SK-N-SH treated with all-trans-retinoic acid at 6 μM for 48 hours (cell line): ENCODE results near the gene GRIA1.

Experiments
- ATAC-seq: fragments of 200-7000 bp; cut with Tn5 transposase; 3 replicates; pipeline ENCODE4 v1.9.1; 2020; ENCODE audit warnings: mild to moderate bottlenecking, moderate library complexity
- ARNTL ChIP-seq: fragments of 450-650 bp; formaldehyde crosslinking; IDR thresholded peaks from 2 replicates; pipeline ENCODE4 v1.5.0; 2020; ENCODE audit warnings: low read depth, mild to moderate bottlenecking, moderate library complexity, borderline replicate concordance
- BACH2 ChIP-seq: fragments of 250-450 bp; sonication (Bioruptor Pico); IDR thresholded peaks from 2 replicates; pipeline ENCODE4 v1.9.0; 2021; ENCODE audit warnings: mild to moderate bottlenecking, borderline replicate concordance
- CREB5 ChIP-seq: fragments of 250-450 bp; sonication (Bioruptor Pico); IDR thresholded peaks from 2 replicates; pipeline ENCODE4 v1.5.1; 2020; ENCODE audit warnings: low read depth, mild to moderate bottlenecking, moderate library complexity
- CSDC2 ChIP-seq: fragments of 250-450 bp; sonication (Bioruptor Pico); IDR thresholded peaks from 2 replicates; pipeline ENCODE4 v1.5.0; 2020; ENCODE audit warnings: mild to moderate bottlenecking, moderate library complexity
- CSRNP3 ChIP-seq: fragments of 250-450 bp; sonication (Bioruptor Pico); IDR thresholded peaks from 2 replicates; pipeline ENCODE4 v1.5.1; 2021; ENCODE audit warnings: mild to moderate bottlenecking, moderate library complexity
- ESRRG ChIP-seq: fragments of 250-450 bp; sonication (Bioruptor Pico); IDR thresholded peaks from 2 replicates; pipeline ENCODE4 v1.6.1; 2021; ENCODE audit warnings: mild to moderate bottlenecking
- GLIS3 ChIP-seq: fragments of 250-450 bp; sonication (Bioruptor Pico); IDR thresholded peaks from 2 replicates; pipeline ENCODE4 v1.5.0; 2020; ENCODE audit warnings: mild to moderate bottlenecking, moderate library complexity
- ISL1 ChIP-seq: fragments of 250-450 bp; sonication (Bioruptor Pico); IDR thresholded peaks from 2 replicates; pipeline ENCODE4 v2.1.2; 2022; ENCODE audit warnings: mild to moderate bottlenecking, moderate library complexity
- PATZ1 ChIP-seq: fragments of 250-450 bp; sonication (Bioruptor Pico); IDR thresholded peaks from 2 replicates; pipeline ENCODE4 v1.8.0; 2020; ENCODE audit warnings: mild to moderate bottlenecking, moderate library complexity, borderline replicate concordance
- RARB ChIP-seq: fragments of 250-450 bp; sonication (Bioruptor Pico); IDR thresholded peaks from 2 replicates; pipeline ENCODE4 v1.8.0; 2021; ENCODE audit warnings: mild to moderate bottlenecking, moderate library complexity
- SNAI2 ChIP-seq: fragments of 250-450 bp; sonication (Bioruptor Pico); IDR thresholded peaks from 2 replicates; pipeline ENCODE4 v1.5.0; 2020; ENCODE audit warnings: mild to moderate bottlenecking, moderate library complexity
- TCF4 ChIP-seq: fragments of 250-450 bp; sonication (Bioruptor Pico); IDR thresholded peaks from 2 replicates; pipeline ENCODE4 v1.8.0; 2021; ENCODE audit warnings: mild to moderate bottlenecking, moderate library complexity, borderline replicate concordance
- TOX ChIP-seq: fragments of 250-450 bp; sonication (Bioruptor Pico); IDR thresholded peaks from 2 replicates; pipeline ENCODE4 v1.8.0; 2021; ENCODE audit warnings: mild to moderate bottlenecking, moderate library complexity, borderline replicate concordance
- TSHZ2 ChIP-seq: fragments of 250-450 bp; sonication (Bioruptor Pico); IDR thresholded peaks from 2 replicates; pipeline ENCODE4 v1.5.0; 2020; ENCODE audit warnings: mild to moderate bottlenecking, moderate library complexity
- ZC3H10 ChIP-seq: fragments of 250-450 bp; sonication (Bioruptor Pico); IDR thresholded peaks from 2 replicates; pipeline ENCODE4 v1.5.1; 2021; ENCODE audit warnings: mild to moderate bottlenecking, moderate library complexity
- ZFP3 ChIP-seq: fragments of 250-450 bp; sonication (Bioruptor Pico); IDR thresholded peaks from 2 replicates; pipeline ENCODE4 v1.5.0; 2020; ENCODE audit warnings: mild to moderate bottlenecking, moderate library complexity
- ZFP30 ChIP-seq: fragments of 450-650 bp; formaldehyde crosslinking; IDR thresholded peaks from 2 replicates; pipeline ENCODE4 v1.5.0; 2022; ENCODE audit warnings: mild to moderate bottlenecking, moderate library complexity
- ZNF565 ChIP-seq: fragments of 450-650 bp; formaldehyde crosslinking; conservative IDR thresholded peaks from 2 replicates; pipeline ENCODE4 v1.5.0; 2020; ENCODE audit warnings: low read depth, mild to moderate bottlenecking, moderate library complexity
- ZNF70 ChIP-seq: fragments of 450-650 bp; formaldehyde crosslinking; IDR thresholded peaks from 2 replicates; pipeline ENCODE4 v1.5.0; 2020; ENCODE audit warnings: mild to moderate bottlenecking, moderate library complexity
- ZNF8 ChIP-seq: fragments of 450-650 bp; formaldehyde crosslinking; IDR thresholded peaks from 2 replicates; pipeline ENCODE4 v1.5.0; 2020; ENCODE audit warnings: mild to moderate bottlenecking, moderate library complexity

Gene GRIA1

GRCh38 chr5:153610811-153611210, 120.3 kb downstream of the GRIA1 start (continued):
- TF ChIP-seq ARNTL (CRISPR knock-in tag) = no peak
- TF ChIP-seq ZNF70 (CRISPR knock-in tag) = no peak
- no peak for TF ChIP-seq ZNF565 (CRISPR knock-in tag)
- no peak for TF ChIP-seq CSRNP3 (CRISPR knock-in tag)
- TF ChIP-seq TCF4 = no peak

- TF ChIP-seq SNAI2 (CRISPR knock-in tag) (0 out of 2 replicates have a peak, but pooled peaks have one; percentile 62), TSHZ2 (CRISPR knock-in tag) (peak; percentile 67; the same call in 1 of the 2 replicates), ISL1 (CRISPR knock-in tag) (peak; percentile 89), CREB5 (CRISPR knock-in tag) (no peak), ESRRG (no peak), BACH2 (CRISPR knock-in tag) (no peak), ZFP30 (CRISPR knock-in tag) (no peak), ZFP3 (CRISPR knock-in tag) (no peak), PATZ1 (CRISPR knock-in tag) (0 out of 2 replicates have a peak, but pooled peaks have one; percentile 37), ZC3H10 (no peak; the same call in 1 of the 2 replicates)
- peak; percentile 92 for ATAC-seq
Observed at GRCh38 chr5:153613144-153613543, 122.7 kb downstream of the GRIA1 start.

GRCh38 chr5:153613672-153614071, 123.2 kb downstream of the GRIA1 start:
- ATAC-seq = no peak
- TF ChIP-seq ARNTL (CRISPR knock-in tag) (no peak), RARB (no peak), GLIS3 (CRISPR knock-in tag) (no peak), ZFP30 (CRISPR knock-in tag) (no peak), ISL1 (CRISPR knock-in tag) (no peak), CSDC2 (no peak), PATZ1 (CRISPR knock-in tag) (no peak), ZNF8 (CRISPR knock-in tag) (no peak)
- TF ChIP-seq, all 23 proteins: peak for 0

- TF ChIP-seq SNAI2 (CRISPR knock-in tag) (no peak), ZFP30 (CRISPR knock-in tag) (no peak), TOX (CRISPR knock-in tag) (no peak), GLIS3 (CRISPR knock-in tag) (no peak), BACH2 (CRISPR knock-in tag) (no peak), ZNF70 (CRISPR knock-in tag) (no peak), CSDC2 (no peak), ISL1 (CRISPR knock-in tag) (0 out of 2 replicates have a peak, but pooled peaks have one; percentile 14), TCF4 (no peak)
- peak; percentile 10; the same call in 1 of the 3 replicates for ATAC-seq
Observed at GRCh38 chr5:153617190-153617589, 126.7 kb downstream of the GRIA1 start.
